GM10248 (cell line): Measurements from ENCODE around the gene CALHM3.

Experiments used
- CTCF ChIA-PET: fragments of 300-600 bp; sonication (Branson Sonifier 250); formaldehyde crosslinking; extraction: SDS; loops from one replicate; lab custom pipeline; 2021; ENCODE audit warnings: antibody characterized with exemption; lab: Yijun Ruan, JAX
- POLR2A ChIA-PET: fragments of 350-650 bp; sonication (Branson Sonifier 250); formaldehyde crosslinking; extraction: SDS; loops from one replicate; lab custom pipeline; 2020; ENCODE audit warnings: antibody characterized with exemption; lab: Yijun Ruan, JAX
- DNase-seq: peaks from one replicate; pipeline ENCODE4 v3.0.0; 2012; ENCODE audit errors: extremely low spot score
- TF ChIP-seq, protein P1 (sequence below): IDR thresholded peaks from 2 replicates; pipeline ENCODE4 v1.5.1; 2012; ENCODE audit warnings: mild to moderate bottlenecking, low read depth; ENCODE audit errors: extremely low read depth, missing control alignments, control extremely low read depth

The CALHM3 gene

DNA sequence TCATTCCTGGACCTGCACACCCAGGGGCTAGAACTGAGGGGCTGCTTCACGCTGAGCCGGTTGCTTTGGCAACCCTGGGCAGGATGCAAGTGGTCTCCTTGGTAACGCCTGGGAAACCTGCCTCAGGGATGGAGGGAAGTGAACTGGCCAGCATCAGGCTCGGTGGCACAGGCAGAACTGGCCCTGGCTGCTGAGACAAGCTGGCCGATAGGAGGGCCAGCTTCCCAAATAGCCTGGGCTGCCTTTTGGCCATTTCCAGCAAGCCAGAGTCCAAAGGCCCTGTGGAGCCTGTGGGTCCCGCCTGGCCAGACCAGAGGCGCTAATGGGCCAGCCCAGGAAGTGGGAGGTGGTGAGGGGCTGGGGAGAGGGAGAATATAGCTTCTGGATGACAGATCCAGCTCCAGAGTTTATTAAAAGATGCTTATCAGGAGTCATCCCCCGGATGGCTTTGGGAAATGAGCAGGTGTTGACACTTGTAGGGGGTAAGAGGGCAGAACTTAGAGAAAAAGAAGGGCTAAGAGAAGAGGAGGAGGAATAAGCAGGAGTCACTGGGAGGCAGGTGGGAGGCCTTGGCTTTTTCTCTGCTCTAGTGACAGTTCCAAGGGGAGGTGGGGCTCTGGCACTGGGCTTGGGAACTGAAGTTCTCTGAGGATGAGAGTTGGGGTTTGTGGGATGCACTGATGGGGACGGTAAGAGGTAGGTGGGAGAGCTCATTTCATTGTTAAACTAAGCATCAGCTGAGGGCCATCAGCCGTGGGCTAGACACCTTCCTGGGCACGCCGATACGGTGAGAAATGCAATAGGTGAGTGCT lies 24.0 kb upstream of the CALHM3 start:
- CTCF ChIA-PET = interaction anchor here (0.7 to 1.4 kb wide), 6 partner anchors 9 to 258 kb away, joined by 3 to 4 read pairs (median 3); partner anchors contain the start of gene NEURL1
- POLR2A ChIA-PET = interaction anchor here (0.6 kb wide), 1 partner anchor 310 kb away, joined by 3 read pairs; no protein-coding TSS in a partner anchor
- TF ChIP-seq, protein P1, sequence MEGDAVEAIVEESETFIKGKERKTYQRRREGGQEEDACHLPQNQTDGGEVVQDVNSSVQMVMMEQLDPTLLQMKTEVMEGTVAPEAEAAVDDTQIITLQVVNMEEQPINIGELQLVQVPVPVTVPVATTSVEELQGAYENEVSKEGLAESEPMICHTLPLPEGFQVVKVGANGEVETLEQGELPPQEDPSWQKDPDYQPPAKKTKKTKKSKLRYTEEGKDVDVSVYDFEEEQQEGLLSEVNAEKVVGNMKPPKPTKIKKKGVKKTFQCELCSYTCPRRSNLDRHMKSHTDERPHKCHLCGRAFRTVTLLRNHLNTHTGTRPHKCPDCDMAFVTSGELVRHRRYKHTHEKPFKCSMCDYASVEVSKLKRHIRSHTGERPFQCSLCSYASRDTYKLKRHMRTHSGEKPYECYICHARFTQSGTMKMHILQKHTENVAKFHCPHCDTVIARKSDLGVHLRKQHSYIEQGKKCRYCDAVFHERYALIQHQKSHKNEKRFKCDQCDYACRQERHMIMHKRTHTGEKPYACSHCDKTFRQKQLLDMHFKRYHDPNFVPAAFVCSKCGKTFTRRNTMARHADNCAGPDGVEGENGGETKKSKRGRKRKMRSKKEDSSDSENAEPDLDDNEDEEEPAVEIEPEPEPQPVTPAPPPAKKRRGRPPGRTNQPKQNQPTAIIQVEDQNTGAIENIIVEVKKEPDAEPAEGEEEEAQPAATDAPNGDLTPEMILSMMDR = no peak

DNA sequence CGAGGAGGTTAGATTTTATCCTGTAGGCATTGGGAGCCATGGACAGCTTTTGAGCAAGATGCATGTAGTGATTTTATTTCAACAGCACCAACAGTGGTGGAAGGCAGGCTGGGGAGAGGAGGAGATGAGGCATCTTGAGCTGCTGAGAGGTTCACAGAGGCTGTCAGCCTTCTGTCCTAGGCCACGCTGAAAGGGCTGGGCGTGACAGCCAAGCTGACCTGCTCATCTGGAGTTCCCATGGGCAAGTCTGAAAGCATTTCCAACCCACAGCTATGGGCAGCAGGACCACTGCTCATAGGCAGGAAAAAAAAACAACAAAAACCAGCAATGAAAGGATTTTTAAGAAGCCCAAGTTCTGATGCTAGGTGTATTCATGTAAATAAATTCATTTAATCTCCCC lies 22.1 kb upstream of the CALHM3 start:
- no peak for DNase-seq
- ChIA-PET CTCF (interaction anchor here (1.1 to 1.2 kb wide), 2 partner anchors 9 to 25 kb away, joined by 3 read pairs; no protein-coding TSS in a partner anchor), POLR2A (no interaction called here)
- TF ChIP-seq, protein P1 = no peak

More for the DNA sequence above, 24.0 kb upstream of the CALHM3 start:
- DNase-seq = no peak

DNA sequence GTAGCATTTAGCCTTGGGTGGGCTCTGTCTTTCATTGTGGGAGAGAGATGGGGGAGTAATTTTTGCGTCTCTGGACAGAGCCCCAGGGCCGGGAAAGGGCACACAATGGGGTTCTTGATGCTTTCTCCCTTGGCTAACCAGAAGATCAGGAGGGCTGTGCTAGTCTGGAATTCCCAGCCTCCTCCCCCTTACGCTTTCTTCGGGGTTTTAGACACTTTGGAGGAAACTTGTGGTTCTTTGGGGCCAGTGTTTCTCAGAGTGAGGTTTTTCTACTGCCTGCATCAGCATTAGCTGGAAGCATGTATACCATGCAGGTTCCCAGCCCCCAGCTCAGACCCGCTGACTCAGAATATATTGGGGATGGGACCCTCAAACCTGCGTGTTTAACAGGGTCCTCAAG lies 21.4 kb upstream of the CALHM3 start:
- CTCF ChIA-PET = interaction anchor here (1.2 kb wide), 1 partner anchor 15 kb away, joined by 3 read pairs; no protein-coding TSS in a partner anchor
- TF ChIP-seq, protein P1 = no peak
- no peak for DNase-seq
- POLR2A ChIA-PET = no interaction called here

DNA sequence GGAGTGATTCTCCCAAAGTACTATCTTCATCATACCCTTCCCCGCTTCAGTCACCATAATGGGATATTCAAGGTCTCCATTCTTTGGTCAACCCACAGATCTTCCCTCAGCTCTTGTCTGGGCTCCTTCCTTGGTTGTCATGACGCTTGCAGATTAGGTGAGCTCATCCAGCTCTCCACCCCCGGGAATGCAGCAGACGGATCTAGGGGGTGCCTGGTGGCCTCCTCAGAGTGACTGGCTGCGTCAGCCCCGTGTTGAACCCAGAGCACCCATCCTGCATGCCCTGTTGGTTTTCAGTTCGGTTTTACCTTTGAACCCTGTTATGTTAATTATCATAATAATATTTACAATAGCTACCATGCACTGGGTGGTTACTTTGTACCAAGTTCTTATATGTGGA lies 20.8 kb upstream of the CALHM3 start:
- TF ChIP-seq, protein P1 = no peak
- POLR2A ChIA-PET = no interaction called here
- CTCF ChIA-PET = interaction anchor here (1.2 to 1.7 kb wide), 3 partner anchors 10 to 581 kb away, joined by 3 to 11 read pairs (median 3); no protein-coding TSS in a partner anchor
- no peak for DNase-seq

DNA sequence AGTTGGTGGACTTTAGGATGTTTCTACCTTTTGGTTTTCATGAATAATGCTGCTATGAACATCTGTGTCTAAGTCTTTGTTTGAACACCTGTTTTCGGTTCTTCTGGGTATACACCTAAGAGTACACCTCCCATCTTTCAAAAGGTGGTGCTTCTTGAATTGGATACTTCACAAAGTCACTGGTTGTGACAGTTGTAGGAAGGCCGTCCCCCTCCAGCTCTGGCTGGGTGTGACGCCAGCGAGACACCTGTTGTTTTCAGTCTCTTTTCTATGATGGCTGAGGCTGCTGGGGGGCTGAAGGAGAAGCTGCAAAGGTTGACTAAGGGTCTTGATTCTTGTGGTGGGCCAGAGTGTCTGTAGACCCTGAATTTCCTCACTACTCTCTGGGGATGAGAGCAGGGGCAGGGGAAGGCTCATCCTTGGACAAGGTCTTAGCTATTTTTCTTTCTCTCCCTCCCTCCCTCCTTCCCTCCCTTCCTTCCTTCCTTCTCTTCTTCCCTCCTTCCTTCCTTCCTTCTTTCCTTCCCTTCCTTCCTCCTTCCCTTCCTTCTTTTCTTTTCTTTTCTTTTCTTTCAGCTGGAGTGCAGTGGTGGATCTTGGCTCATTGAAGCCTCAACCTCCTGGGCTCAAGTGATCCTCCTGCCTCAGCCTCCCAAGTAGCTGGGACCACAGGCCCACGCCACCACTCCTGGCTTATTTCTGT lies 20.0 kb upstream of the CALHM3 start:
- ChIA-PET POLR2A (no interaction called here), CTCF (interaction anchor here (1.2 to 1.7 kb wide), 3 partner anchors 9 to 582 kb away, joined by 3 to 11 read pairs (median 3); no protein-coding TSS in a partner anchor)
- no peak for DNase-seq
- TF ChIP-seq, protein P1 = no peak
